Liver (tissue), 9 donors: ENCODE measurements around the gene MXRA8. TPM values are rescaled to one million over a fixed set of nuclear protein-coding genes. Genes with fewer than 3 reads are reported as not detected.
"Not testable (repeated sequence)": the region's sequence is repeated elsewhere in the genome, so short reads cannot be mapped to it uniquely, and the experiment has no call there.

Source experiments
- DNase-seq: peaks from one replicate; pipeline ENCODE4 v3.0.0-alpha.2; 2017; ENCODE audit warnings: low spot score
- H3K27ac ChIP-seq, 2 donors: one replicate each; pipeline ENCODE4 v1.7.0; 2013; ENCODE audit warnings: inconsistent platforms in 2 of 2, low read length in 2 of 2, control low read depth in 1 of 2, low read depth in 1 of 2, mild to moderate bottlenecking in 1 of 2
- H3K27me3 ChIP-seq, 4 donors: one replicate each; pipeline versions ENCODE4 v1.6.1 to v1.7.0; 2013; ENCODE audit warnings: low read length in 3 of 4, inconsistent platforms in 1 of 4, mild to moderate bottlenecking in 1 of 4, moderate library complexity in 1 of 4; ENCODE audit not compliant: control insufficient read depth in 4 of 4, insufficient read depth in 4 of 4
- H3K36me3 ChIP-seq, 4 donors: one replicate each; pipeline versions ENCODE4 v1.6.1 to v1.7.0; 2013; ENCODE audit warnings: low read length in 3 of 4, mild to moderate bottlenecking in 3 of 4, low read depth in 1 of 4, moderate library complexity in 1 of 4; ENCODE audit not compliant: control insufficient read depth in 4 of 4, insufficient read depth in 3 of 4
- H3K4me1 ChIP-seq, 4 donors: one replicate each; pipeline versions ENCODE4 v1.6.1 to v1.7.0; 2013; ENCODE audit warnings: low read length in 3 of 4, mild to moderate bottlenecking in 3 of 4, moderate library complexity in 1 of 4; ENCODE audit not compliant: control insufficient read depth in 4 of 4, insufficient read depth in 4 of 4
- H3K4me3 ChIP-seq, 3 donors: one replicate each; pipeline versions ENCODE4 v1.6.1 to v1.7.0; 2013; ENCODE audit warnings: low read length in 3 of 3, control low read depth in 1 of 3, low read depth in 1 of 3, mild to moderate bottlenecking in 1 of 3
- H3K9ac ChIP-seq, 2 donors: one replicate each; pipeline ENCODE4 v1.7.0; 2013; ENCODE audit warnings: low read length in 2 of 2, mild to moderate bottlenecking in 2 of 2, moderate library complexity in 2 of 2, control low read depth in 1 of 2, low read depth in 1 of 2
- H3K9me3 ChIP-seq, 4 donors: one replicate each; pipeline versions ENCODE4 v1.6.1 to v1.7.0; 2013; ENCODE audit warnings: low read length in 3 of 4; ENCODE audit not compliant: control insufficient read depth in 4 of 4
- ATF3 ChIP-seq: IDR thresholded peaks from 2 replicates; pipeline ENCODE4 v1.6.1; 2016; ENCODE audit warnings: antibody characterized with exemption
- CTCF ChIP-seq: fragments of 150-350 bp; IDR thresholded peaks from 2 replicates; pipeline ENCODE4 v1.5.1; 2017; ENCODE audit warnings: improper control_type of control experiment, low read depth, low read length; ENCODE audit not compliant: missing input control
- EGR1 ChIP-seq, 2 donors: IDR thresholded peaks; 2 replicates each; pipeline ENCODE4 v1.6.1; 2016 to 2018; ENCODE audit warnings: antibody characterized with exemption in 2 of 2, low read depth in 2 of 2
- FOXA1 ChIP-seq: IDR thresholded peaks from 2 replicates; pipeline ENCODE4 v1.6.1; 2016; ENCODE audit warnings: antibody characterized with exemption
- HNF4G ChIP-seq: IDR thresholded peaks from 2 replicates; pipeline ENCODE4 v1.6.1; 2016; ENCODE audit warnings: antibody characterized with exemption
- NR2F2 ChIP-seq: IDR thresholded peaks from 2 replicates; pipeline ENCODE4 v1.6.1; 2016; ENCODE audit warnings: antibody characterized with exemption
- RAD21 ChIP-seq, 2 donors: IDR thresholded peaks; 2 replicates each; pipeline ENCODE4 v1.6.1; 2016; ENCODE audit warnings: antibody characterized with exemption in 2 of 2, mild to moderate bottlenecking in 2 of 2
- RXRA ChIP-seq, 2 donors: IDR thresholded peaks; 2 replicates each; pipeline ENCODE4 v1.6.1; 2017 to 2018; ENCODE audit warnings: antibody characterized with exemption in 2 of 2, mild to moderate bottlenecking in 1 of 2
- SP1 ChIP-seq: IDR thresholded peaks from 2 replicates; pipeline ENCODE4 v1.6.1; 2018; ENCODE audit warnings: antibody characterized with exemption, mild to moderate bottlenecking
- TAF1 ChIP-seq: conservative IDR thresholded peaks from 2 replicates; pipeline ENCODE4 v1.6.1; 2016; ENCODE audit warnings: antibody characterized with exemption, mild to moderate bottlenecking
- YY1 ChIP-seq: IDR thresholded peaks from 2 replicates; pipeline ENCODE4 v1.6.1; 2016; ENCODE audit warnings: antibody characterized with exemption, mild to moderate bottlenecking
- WGBS: extraction: QIAGEN DNeasy Blood & Tissue Kit; methylation state at CpG from one replicate; pipeline ENCODE4 v1.1.7; 2013; 5-methylcytosine and 5-hydroxymethylcytosine counted together
- polyA plus RNA-seq, 2 donors: library from polyadenylated mRNA; stranded (reverse) in 1 of 2; unstranded in 1 of 2; fragments of 200-250 nt in 1 of 2; fragments of >200 nt in 1 of 2; fragmentation: Nextera tagmentation in 1 of 2; extraction: Ambion mirVana in 1 of 2; gene quantifications; one replicate each; pipeline versions ENCODE4 v1.2.1 to v1.2.3, GENCODE V29; 2013 to 2015
- total RNA-seq, 2 donors: library from RNA; depleted of rRNA; stranded (reverse); fragments of >200 nt; gene quantifications; one replicate each; pipeline ENCODE4 v1.2.3, GENCODE V29; 2014
- TF ChIP-seq, protein P1 (sequence below): IDR thresholded peaks from 2 replicates; pipeline ENCODE4 v1.6.1; 2016; ENCODE audit warnings: antibody characterized with exemption
- TF ChIP-seq, protein P2 (sequence below): IDR thresholded peaks from 2 replicates; pipeline ENCODE4 v1.6.1; 2016; ENCODE audit warnings: antibody characterized with exemption, mild to moderate bottlenecking
- donor health status: healthy.
- donor health status: healthy.
- donor health status: healthy.
- donor health status: healthy.
- donor health status: healthy.

Gene MXRA8
- total and polyA plus RNA-seq, 4 donors, result 1.8 to 5.9 (median 4.2) TPM

DNA sequence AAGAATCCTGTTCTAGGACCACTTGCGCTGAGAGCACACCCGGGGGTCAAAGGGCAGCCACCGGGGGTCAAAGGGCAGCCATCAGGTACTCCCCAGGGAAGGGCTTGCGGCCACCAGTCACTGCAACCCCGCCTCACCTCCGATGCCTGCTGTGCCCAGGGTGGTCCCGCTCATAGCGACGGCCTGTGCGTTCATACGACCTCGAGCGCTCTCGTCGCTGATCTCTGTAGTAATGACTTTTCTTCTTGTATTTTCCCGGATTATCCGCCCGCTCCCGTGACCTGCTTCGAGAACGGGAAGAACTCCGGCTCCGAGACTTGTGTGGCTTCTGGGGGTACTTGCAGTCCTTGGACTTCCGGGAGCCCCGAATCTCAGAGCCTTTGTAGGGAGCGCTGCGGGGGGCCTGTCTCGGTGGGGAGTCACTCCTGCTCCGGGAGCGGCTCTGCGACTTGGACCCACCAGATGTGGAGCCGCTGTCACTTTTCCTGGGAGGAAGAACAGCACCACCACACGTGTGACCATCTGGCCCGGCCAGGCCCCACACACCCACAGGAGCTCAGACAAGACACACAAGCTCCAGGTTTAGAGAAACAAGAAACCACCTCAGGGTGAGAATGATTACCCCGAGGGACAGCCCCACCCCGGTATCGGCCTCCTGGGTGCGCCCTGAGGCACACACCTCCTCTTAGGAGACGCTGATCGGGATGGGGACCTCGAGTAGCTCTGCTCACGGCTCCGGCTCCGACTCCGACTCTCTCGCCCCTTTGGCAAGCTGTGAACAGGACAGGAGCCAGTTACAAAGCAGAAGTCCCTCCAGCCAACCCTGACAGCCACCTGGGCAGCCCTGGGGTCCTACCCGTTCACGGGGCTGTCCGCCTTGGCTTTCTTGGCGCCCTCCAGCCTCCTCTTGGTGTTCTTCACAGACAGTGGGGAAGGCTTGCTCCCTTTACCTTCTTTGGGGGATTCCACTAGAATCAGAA lies 29.0 kb upstream of the MXRA8 start:
- no peak overlapping the region for H3K4me3 ChIP-seq
- H3K36me3 ChIP-seq, result peaks cover 33 to 66% (median 50%) of the 10 kb centered on the region in 4 donors
- 97% methylated on average over 50 of the region's 50 CpGs for WGBS
- H3K4me1 ChIP-seq, result peaks cover 0 to 15% (median 8%) of the 10 kb centered on the region in 4 donors
- no peaks in the 10 kb centered on the region for H3K9me3 ChIP-seq
- no peak for TF ChIP-seq RAD21 (IDR thresholded peaks at IDR 0.05)
- no peak for TF ChIP-seq EGR1 (IDR thresholded peaks at IDR 0.05; ENCODE audit: low read depth in 2 of 2)
- TF ChIP-seq RXRA (IDR thresholded peaks at IDR 0.05), result no peak
- no peak for TF ChIP-seq NR2F2
- TF ChIP-seq, protein P1, sequence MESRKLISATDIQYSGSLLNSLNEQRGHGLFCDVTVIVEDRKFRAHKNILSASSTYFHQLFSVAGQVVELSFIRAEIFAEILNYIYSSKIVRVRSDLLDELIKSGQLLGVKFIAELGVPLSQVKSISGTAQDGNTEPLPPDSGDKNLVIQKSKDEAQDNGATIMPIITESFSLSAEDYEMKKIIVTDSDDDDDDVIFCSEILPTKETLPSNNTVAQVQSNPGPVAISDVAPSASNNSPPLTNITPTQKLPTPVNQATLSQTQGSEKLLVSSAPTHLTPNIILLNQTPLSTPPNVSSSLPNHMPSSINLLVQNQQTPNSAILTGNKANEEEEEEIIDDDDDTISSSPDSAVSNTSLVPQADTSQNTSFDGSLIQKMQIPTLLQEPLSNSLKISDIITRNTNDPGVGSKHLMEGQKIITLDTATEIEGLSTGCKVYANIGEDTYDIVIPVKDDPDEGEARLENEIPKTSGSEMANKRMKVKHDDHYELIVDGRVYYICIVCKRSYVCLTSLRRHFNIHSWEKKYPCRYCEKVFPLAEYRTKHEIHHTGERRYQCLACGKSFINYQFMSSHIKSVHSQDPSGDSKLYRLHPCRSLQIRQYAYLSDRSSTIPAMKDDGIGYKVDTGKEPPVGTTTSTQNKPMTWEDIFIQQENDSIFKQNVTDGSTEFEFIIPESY, result no peak
- DNase-seq, result no peak
- H3K27me3 ChIP-seq, result no peaks in the 10 kb centered on the region
- no peak overlapping the region for H3K27ac ChIP-seq
- no peak overlapping the region for H3K9ac ChIP-seq

DNA sequence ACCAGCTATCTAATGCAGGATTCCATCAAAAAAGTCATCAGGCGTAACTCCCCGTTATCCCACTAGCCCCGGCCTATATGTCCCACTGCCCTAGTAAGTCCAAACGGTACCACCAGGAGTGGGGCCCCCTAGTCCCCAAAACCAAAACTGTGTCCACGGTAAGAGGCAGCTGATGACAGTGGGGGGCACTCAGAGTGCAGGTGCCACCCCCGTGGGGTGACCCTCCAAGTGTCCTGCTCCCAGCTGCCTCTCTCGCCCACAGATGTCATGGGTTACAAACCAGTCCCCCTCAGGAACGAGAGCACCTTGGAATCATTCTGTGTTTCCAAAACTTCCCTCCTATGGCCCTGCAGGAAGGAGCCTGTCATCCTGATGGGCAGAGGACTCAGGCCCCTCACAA lies 27.6 kb upstream of the MXRA8 start:
- H3K27me3 ChIP-seq, result no peaks in the 10 kb centered on the region
- H3K9me3 ChIP-seq, result no peaks in the 10 kb centered on the region
- TF ChIP-seq YY1 (no peak), SP1 (no peak), ATF3 (no peak), TAF1 (no peak), HNF4G (no peak), CTCF (no peak), FOXA1 (no peak), RXRA (IDR thresholded peaks at IDR 0.05) (no peak)
- TF ChIP-seq, protein P2, sequence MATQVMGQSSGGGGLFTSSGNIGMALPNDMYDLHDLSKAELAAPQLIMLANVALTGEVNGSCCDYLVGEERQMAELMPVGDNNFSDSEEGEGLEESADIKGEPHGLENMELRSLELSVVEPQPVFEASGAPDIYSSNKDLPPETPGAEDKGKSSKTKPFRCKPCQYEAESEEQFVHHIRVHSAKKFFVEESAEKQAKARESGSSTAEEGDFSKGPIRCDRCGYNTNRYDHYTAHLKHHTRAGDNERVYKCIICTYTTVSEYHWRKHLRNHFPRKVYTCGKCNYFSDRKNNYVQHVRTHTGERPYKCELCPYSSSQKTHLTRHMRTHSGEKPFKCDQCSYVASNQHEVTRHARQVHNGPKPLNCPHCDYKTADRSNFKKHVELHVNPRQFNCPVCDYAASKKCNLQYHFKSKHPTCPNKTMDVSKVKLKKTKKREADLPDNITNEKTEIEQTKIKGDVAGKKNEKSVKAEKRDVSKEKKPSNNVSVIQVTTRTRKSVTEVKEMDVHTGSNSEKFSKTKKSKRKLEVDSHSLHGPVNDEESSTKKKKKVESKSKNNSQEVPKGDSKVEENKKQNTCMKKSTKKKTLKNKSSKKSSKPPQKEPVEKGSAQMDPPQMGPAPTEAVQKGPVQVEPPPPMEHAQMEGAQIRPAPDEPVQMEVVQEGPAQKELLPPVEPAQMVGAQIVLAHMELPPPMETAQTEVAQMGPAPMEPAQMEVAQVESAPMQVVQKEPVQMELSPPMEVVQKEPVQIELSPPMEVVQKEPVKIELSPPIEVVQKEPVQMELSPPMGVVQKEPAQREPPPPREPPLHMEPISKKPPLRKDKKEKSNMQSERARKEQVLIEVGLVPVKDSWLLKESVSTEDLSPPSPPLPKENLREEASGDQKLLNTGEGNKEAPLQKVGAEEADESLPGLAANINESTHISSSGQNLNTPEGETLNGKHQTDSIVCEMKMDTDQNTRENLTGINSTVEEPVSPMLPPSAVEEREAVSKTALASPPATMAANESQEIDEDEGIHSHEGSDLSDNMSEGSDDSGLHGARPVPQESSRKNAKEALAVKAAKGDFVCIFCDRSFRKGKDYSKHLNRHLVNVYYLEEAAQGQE, result no peak
- H3K36me3 ChIP-seq, result peaks cover 30 to 53% (median 40%) of the 10 kb centered on the region in 4 donors
- 95% methylated on average over 8 of the region's 8 CpGs for WGBS
- H3K4me3 ChIP-seq, result no peak overlapping the region
- no peak overlapping the region for H3K9ac ChIP-seq
- peaks cover 0 to 15% (median 8%) of the 10 kb centered on the region in 4 donors for H3K4me1 ChIP-seq
- H3K27ac ChIP-seq, result no peak overlapping the region
- DNase-seq, result no peak

DNA sequence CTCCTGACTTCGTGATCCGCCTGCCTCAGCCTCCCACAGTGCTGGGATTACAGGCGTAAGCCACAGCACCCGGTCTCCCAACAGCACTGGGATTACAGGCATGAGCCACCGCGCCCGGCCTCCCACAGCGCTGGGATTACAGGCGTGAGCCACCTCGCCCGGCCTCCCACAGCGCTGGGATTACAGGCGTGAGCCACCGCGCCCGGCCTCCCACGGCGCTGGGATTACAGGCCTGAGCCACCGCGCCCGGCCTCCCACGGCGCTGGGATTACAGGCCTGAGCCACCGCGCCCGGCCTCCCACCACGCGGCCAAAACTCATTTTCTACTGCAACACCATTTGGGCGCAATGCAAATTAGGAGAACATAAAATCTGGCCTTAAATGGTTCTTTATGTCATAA lies 27.0 kb upstream of the MXRA8 start:
- not testable (repeated sequence) for DNase-seq, H3K9ac ChIP-seq, H3K27me3 ChIP-seq, H3K27ac ChIP-seq, H3K4me3 ChIP-seq, H3K9me3 ChIP-seq
- 95% methylated on average over 29 of the region's 29 CpGs for WGBS
- peaks cover 0 to 15% (median 8%) of the 10 kb centered on the region in 4 donors for H3K4me1 ChIP-seq
- peaks cover 30 to 47% (median 34%) of the 10 kb centered on the region in 4 donors for H3K36me3 ChIP-seq
